Right lobe of liver (tissue), 4 donors: ENCODE results near the gene ZFP90.

Experiments used
- CTCF ChIP-seq, 4 donors: fragments of 200-600 bp in 3 of 4; fragments of 450-650 bp in 1 of 4; IDR thresholded peaks; one replicate each; pipeline versions ENCODE4 v1.5.1 to v1.8.0; 2016 to 2022; ENCODE audit warnings: antibody characterized with exemption in 4 of 4, mild to moderate bottlenecking in 2 of 4
- POLR2A ChIP-seq: fragments of 450-650 bp; IDR thresholded peaks from one replicate; pipeline ENCODE4 v1.6.1; 2017; ENCODE audit warnings: antibody characterized with exemption, mild to moderate bottlenecking
- donor health status: DM: no; HTN: no; CAD: no.
- donor health status: DM: no; HTN: no; CAD: no.
- donor health status: DM: no; HTN: yes; CAD: no.

GRCh38 chr16:68504066-68504465 lies 35.0 kb upstream of the ZFP90 start:
- no peak for TF ChIP-seq CTCF (IDR thresholded peaks at IDR 0.05)
- no peak for TF ChIP-seq POLR2A
